Jurkat, Clone E6-1 (cell line): Measurements from ENCODE around the gene CABS1. TPM values are rescaled to one million over a fixed set of nuclear protein-coding genes. Genes with fewer than 3 reads are reported as not detected.

ENCODE experiments used
- DNase-seq: peaks from one replicate; pipeline ENCODE4 v3.0.0-alpha.2; 2011; ENCODE audit warnings: low read depth, low spot score
- H3K4me3 ChIP-seq: 2 replicates; pipeline ENCODE4 v1.5.1; 2011; ENCODE audit warnings: mild to moderate bottlenecking, low read length, control low read depth, moderate library complexity
- polyA plus RNA-seq: library from polyadenylated mRNA; unstranded; fragments of >200 nt; gene quantifications from one replicate; pipeline ENCODE4 v1.2.1, GENCODE V29; 2012; ENCODE audit warnings: missing spikeins; ENCODE audit not compliant: insufficient read length, insufficient read depth

The CABS1 gene
- polyA plus RNA-seq = not detected

- no peak for DNase-seq
- H3K4me3 ChIP-seq = no peak within 1 kb of the TSS
Measured at GRCh38 chr4:70334681-70335080, at the start of gene CABS1. Gene CABS1, plus strand, starts transcription at chr4:70334981. Its CDS starts 59 bp downstream, at chr4:70335040.

GRCh38 chr4:70288651-70289050 lies 46.1 kb upstream of the CABS1 start:
- no peak overlapping the region for H3K4me3 ChIP-seq
- DNase-seq = no peak

GRCh38 chr4:70291341-70291740 lies 43.4 kb upstream of the CABS1 start:
- no peak for DNase-seq
- H3K4me3 ChIP-seq = no peak overlapping the region

- DNase-seq = no peak
- H3K4me3 ChIP-seq = no peak overlapping the region
Measured at GRCh38 chr4:70297576-70297975, 37.2 kb upstream of the CABS1 start.

- no peak overlapping the region for H3K4me3 ChIP-seq
- no peak for DNase-seq
Measured at GRCh38 chr4:70298051-70298450, 36.7 kb upstream of the CABS1 start.

- no peak overlapping the region for H3K4me3 ChIP-seq
- DNase-seq = no peak
Measured at GRCh38 chr4:70299643-70300042, 35.1 kb upstream of the CABS1 start.

GRCh38 chr4:70300215-70300614 lies 34.6 kb upstream of the CABS1 start:
- no peak overlapping the region for H3K4me3 ChIP-seq

GRCh38 chr4:70303090-70303489 lies 31.7 kb upstream of the CABS1 start:
- no peak overlapping the region for H3K4me3 ChIP-seq
- DNase-seq = no peak

More at GRCh38 chr4:70300215-70300614, 34.6 kb upstream of the CABS1 start:
- DNase-seq = no peak

- no peak overlapping the region for H3K4me3 ChIP-seq
- DNase-seq = no peak
Measured at GRCh38 chr4:70305601-70306000, 29.2 kb upstream of the CABS1 start.

GRCh38 chr4:70306076-70306475 lies 28.7 kb upstream of the CABS1 start:
- no peak overlapping the region for H3K4me3 ChIP-seq
- no peak for DNase-seq

GRCh38 chr4:70313736-70314135 lies 21.0 kb upstream of the CABS1 start:
- no peak overlapping the region for H3K4me3 ChIP-seq
- DNase-seq = no peak

GRCh38 chr4:70315928-70316327 lies 18.9 kb upstream of the CABS1 start:
- DNase-seq = no peak

GRCh38 chr4:70326052-70326451 lies 8.7 kb upstream of the CABS1 start:
- H3K4me3 ChIP-seq = no peak overlapping the region
- DNase-seq = no peak

More at GRCh38 chr4:70315928-70316327, 18.9 kb upstream of the CABS1 start:
- H3K4me3 ChIP-seq = no peak overlapping the region

GRCh38 chr4:70336043-70336442 lies 1.3 kb downstream of the CABS1 start:
- no peak for DNase-seq

GRCh38 chr4:70337886-70338420 lies 3.2 kb downstream of the CABS1 start:
- no peak for DNase-seq
- H3K4me3 ChIP-seq = no peak overlapping the region

More at GRCh38 chr4:70336043-70336442, 1.3 kb downstream of the CABS1 start:
- no peak overlapping the region for H3K4me3 ChIP-seq

GRCh38 chr4:70356185-70356584 lies 21.4 kb downstream of the CABS1 start:
- no peak overlapping the region for H3K4me3 ChIP-seq
- no peak for DNase-seq

- DNase-seq = no peak
- no peak overlapping the region for H3K4me3 ChIP-seq
Measured at GRCh38 chr4:70359115-70359661, 24.4 kb downstream of the CABS1 start.

GRCh38 chr4:70360460-70360859 lies 25.7 kb downstream of the CABS1 start, which contains the start of gene SMR3A:
Gene SMR3A, plus strand, starts transcription at chr4:70360760. Its CDS starts 1,356 bp downstream, at chr4:70362116.
- no peak for DNase-seq
- no peak within 1 kb of the TSS for H3K4me3 ChIP-seq

GRCh38 chr4:70364002-70364401 lies 29.2 kb downstream of the CABS1 start:
- no peak for DNase-seq

GRCh38 chr4:70365479-70365878 lies 30.7 kb downstream of the CABS1 start:
- H3K4me3 ChIP-seq = no peak overlapping the region
- no peak for DNase-seq

More at GRCh38 chr4:70364002-70364401, 29.2 kb downstream of the CABS1 start:
- H3K4me3 ChIP-seq = no peak overlapping the region

- DNase-seq = no peak
- no peak overlapping the region for H3K4me3 ChIP-seq
Measured at GRCh38 chr4:70367813-70368212, 33.0 kb downstream of the CABS1 start.
